ENCODE measurements around the gene CTU2. TPM values are rescaled to one million over a fixed set of nuclear protein-coding genes. Genes with fewer than 3 reads are reported as not detected.

CTU2 gene
- total and polyA plus RNA-seq, 9 of the 15 experiments (the other 6 are each of a cell fraction or from before 2014, with no cell fraction given), result 1.3 to 105 (median 23.2) TPM

GRCh38 chr16:88738151-88739084 is 32.1 kb downstream of the CTU2 start (continued):
- no peak for TF ChIP-seq PATZ1 (CRISPR knock-in tag; IDR thresholded peaks at IDR 0.05; ENCODE audit: borderline replicate concordance)
- TF ChIP-seq HES1 (IDR thresholded peaks at IDR 0.05; ENCODE audit: low read depth), result no peak
- TF ChIP-seq CTCFL (IDR thresholded peaks at IDR 0.05; ENCODE audit: borderline replicate concordance, insufficient read depth, low read depth, low read length, poor library complexity, severe bottlenecking), result no peak
- TF ChIP-seq NFATC3 (IDR thresholded peaks at IDR 0.05), result no peak
- no peak for TF ChIP-seq ZNF143 (CRISPR knock-in tag; IDR thresholded peaks at IDR 0.05)
- no peak for TF ChIP-seq ZNF696 (CRISPR knock-in tag; conservative IDR thresholded peaks at IDR 0.05)
- TF ChIP-seq GATA2 (CRISPR knock-in tag; IDR thresholded peaks at IDR 0.05), result no peak
